A549 (cell line): Measurements from ENCODE around the gene PPP2R2D. TPM values are rescaled to one million over a fixed set of nuclear protein-coding genes. Genes with fewer than 3 reads are reported as not detected.
A peak's percentile ranks its signal among the peaks of the same experiment; 100 is the strongest.
"Not testable (repeated sequence)": the region's sequence is repeated elsewhere in the genome, so short reads cannot be mapped to it uniquely, and the experiment has no call there.

Source experiments
- ATAC-seq, 2 experiments: fragments of 200-7000 bp in 1 of 2; fragments of >200 bp in 1 of 2; cut with Nextera tagmentation in 1 of 2; cut with Tn5 transposase in 1 of 2; 3 replicates each; pipeline versions ENCODE4 v1.8.0 to v1.9.1; 2018 to 2020; ENCODE audit warnings: mild to moderate bottlenecking in 1 of 2, moderate library complexity in 1 of 2
- CTCF ChIA-PET: fragments of 300-600 bp; sonication (Branson Sonifier 250); formaldehyde crosslinking; extraction: SDS; loops from one replicate; lab custom pipeline; 2021; ENCODE audit warnings: antibody characterized with exemption, inconsistent platforms; lab: Yijun Ruan, JAX
- POLR2A ChIA-PET: fragments of 350-600 bp; formaldehyde crosslinking; extraction: SDS; loops from one replicate; lab custom pipeline; 2021; ENCODE audit warnings: antibody characterized with exemption, inconsistent platforms; lab: Yijun Ruan, JAX
- DNase-seq, 2 experiments: peaks; one replicate each; pipeline versions ENCODE4 v3.0.0 to v3.0.0-alpha.2; 2011 to 2016; ENCODE audit warnings: low read depth in 1 of 2, low spot score in 1 of 2
- FAIRE-seq: peaks from 2 replicates; lab custom pipeline; 2011; peaks lifted over from hg19 to GRCh38; lab: Jason Lieb, UNC
- H3K27ac ChIP-seq, 2 experiments: fragments of >200 bp; sonication (Bioruptor Twin); formaldehyde crosslinking; 3 replicates each; pipeline ENCODE4 v1.5.1; 2016 to 2017
- H3K4me1 ChIP-seq: fragments of >200 bp; sonication (Bioruptor Twin); formaldehyde crosslinking; 3 replicates; pipeline ENCODE4 v1.6.1; 2016
- H3K4me2 ChIP-seq: fragments of >200 bp; sonication (Bioruptor Twin); formaldehyde crosslinking; 3 replicates; pipeline ENCODE4 v1.6.1; 2016
- H3K4me3 ChIP-seq: fragments of >200 bp; sonication (Bioruptor Twin); formaldehyde crosslinking; 3 replicates; pipeline ENCODE4 v1.5.1; 2016
- H3K9me3 ChIP-seq: fragments of >200 bp; sonication (Bioruptor Twin); formaldehyde crosslinking; 3 replicates; pipeline ENCODE4 v1.6.1; 2016
- CBX2 ChIP-seq: fragments of 200-600 bp; sonication (generic); IDR thresholded peaks from 2 replicates; pipeline ENCODE4 v1.6.1; 2016; ENCODE audit warnings: low read depth, mild to moderate bottlenecking, borderline replicate concordance
- CBX8 ChIP-seq: fragments of 200-600 bp; sonication (generic); IDR thresholded peaks from 2 replicates; pipeline ENCODE4 v1.6.1; 2016
- FOSB ChIP-seq: fragments of 250-450 bp; sonication (Bioruptor Pico); IDR thresholded peaks from 2 replicates; pipeline ENCODE4 v1.5.0; 2020; ENCODE audit warnings: mild to moderate bottlenecking, moderate library complexity
- GATA3 ChIP-seq: IDR thresholded peaks from 2 replicates; pipeline ENCODE4 v1.6.1; 2012; ENCODE audit warnings: borderline replicate concordance
- HOXA7 ChIP-seq: fragments of 250-450 bp; sonication (Bioruptor Pico); IDR thresholded peaks from 2 replicates; pipeline ENCODE4 v1.5.0; 2020; ENCODE audit warnings: mild to moderate bottlenecking, moderate library complexity
- RARB ChIP-seq: fragments of 250-450 bp; sonication (Bioruptor Pico); IDR thresholded peaks from 2 replicates; pipeline ENCODE4 v1.8.0; 2021; ENCODE audit warnings: mild to moderate bottlenecking, moderate library complexity
- SMC3 ChIP-seq: fragments of >200 bp; sonication (Bioruptor Twin); formaldehyde crosslinking; IDR thresholded peaks from 3 replicates; pipeline ENCODE4 v1.6.1; 2018; ENCODE audit warnings: inconsistent platforms
- TFCP2L1 ChIP-seq: fragments of 250-450 bp; sonication (Bioruptor Pico); IDR thresholded peaks from 2 replicates; pipeline ENCODE4 v1.5.0; 2021; ENCODE audit warnings: mild to moderate bottlenecking
- ZNF302 ChIP-seq: fragments of 250-450 bp; sonication (Bioruptor Pico); IDR thresholded peaks from 2 replicates; pipeline ENCODE4 v1.9.0; 2021; ENCODE audit warnings: inconsistent platforms, mild to moderate bottlenecking, moderate library complexity
- ZSCAN20 ChIP-seq: fragments of 250-450 bp; sonication (Bioruptor Pico); IDR thresholded peaks from 2 replicates; pipeline ENCODE4 v1.8.0; 2022; ENCODE audit warnings: mild to moderate bottlenecking, moderate library complexity
- WGBS: methylation state at CpG from one replicate; pipeline ENCODE4 v1.1.6; 2017; ENCODE audit errors: missing lambda C conversion rate; 5-methylcytosine and 5-hydroxymethylcytosine counted together
- polyA plus RNA-seq, 4 experiments: library from polyadenylated mRNA; depleted of rRNA in 3 of 4; stranded (reverse); fragments of >200 nt; fragmentation: RNase III in 1 of 4; extraction: RNeasy Plus Mini Kit Qiagen cat#74134 plus additional on column Dnase treatment in 1 of 4; gene quantifications; 2 replicates in 3 of 4; 3 replicates in 1 of 4; pipeline ENCODE4 v1.2.3, GENCODE V29; 2011 to 2017
- TF ChIP-seq, protein P1 (sequence below): fragments of 150-350 bp; IDR thresholded peaks from 2 replicates; pipeline ENCODE4 v1.6.1; 2014; ENCODE audit warnings: low read depth, mild to moderate bottlenecking, low read length
- TF ChIP-seq, protein P2 (sequence below): fragments of 200-600 bp; sonication (generic); IDR thresholded peaks from 2 replicates; pipeline ENCODE4 v1.6.1; 2016; ENCODE audit warnings: antibody characterized with exemption, mild to moderate bottlenecking, moderate library complexity
- TF ChIP-seq, protein P3 (sequence below): fragments of 450-650 bp; IDR thresholded peaks from 2 replicates; pipeline ENCODE4 v1.6.1; 2014; ENCODE audit warnings: antibody characterized with exemption
- TF ChIP-seq, protein P4 (sequence below): fragments of >200 bp; sonication (Bioruptor Twin); formaldehyde crosslinking; IDR thresholded peaks from 2 replicates; pipeline ENCODE4 v1.6.1; 2016
- TF ChIP-seq, protein P5 (sequence below): fragments of 250-450 bp; sonication (Bioruptor Pico); IDR thresholded peaks from 2 replicates; pipeline ENCODE4 v1.5.0; 2021; ENCODE audit warnings: mild to moderate bottlenecking, moderate library complexity, borderline replicate concordance
- TF ChIP-seq, protein P6 (sequence below): IDR thresholded peaks from 2 replicates; pipeline ENCODE4 v1.6.1; 2012

PPP2R2D gene
- polyA plus RNA-seq, 2 of the 4 experiments (the other 2 are of a cell fraction) = 23.9 to 36.0 TPM

DNA sequence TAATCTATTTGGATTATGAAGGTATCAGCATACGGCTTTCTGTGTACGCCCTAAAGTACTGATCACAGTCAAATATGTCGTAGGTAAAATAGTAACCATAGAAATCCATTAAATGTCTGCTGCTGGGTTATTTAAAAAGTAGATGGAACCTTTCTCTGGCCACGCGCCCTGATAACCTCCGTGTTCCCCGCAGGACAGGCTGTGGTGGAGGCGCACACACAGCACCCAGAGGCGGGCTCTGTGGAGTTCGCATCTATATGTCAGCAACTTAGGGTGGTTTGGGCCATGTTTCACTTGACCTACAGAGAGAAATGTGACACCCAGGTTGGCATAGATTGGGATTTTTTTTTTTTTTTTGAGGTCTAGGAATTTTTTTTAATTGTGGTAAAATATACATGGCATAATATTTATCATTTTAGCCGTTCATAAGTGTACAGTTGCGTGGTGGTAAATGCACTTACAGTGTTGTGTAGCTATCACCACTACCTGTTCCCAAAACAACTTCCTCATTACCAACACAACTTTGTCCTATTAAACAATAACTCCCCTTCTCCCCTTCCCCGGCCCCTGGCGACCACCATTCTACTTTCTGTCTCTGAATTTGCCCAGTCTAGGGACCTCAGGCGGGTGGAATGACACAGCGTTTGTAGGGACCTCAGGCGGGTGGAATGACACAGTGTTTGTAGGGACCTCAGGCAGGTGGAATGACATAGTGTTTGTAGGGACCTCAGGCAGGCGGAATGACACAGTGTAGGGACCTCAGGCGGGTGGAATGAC is 15.4 kb downstream of the PPP2R2D start:
- Histone ChIP-seq H3K27ac (peak overlapping the region in 1 of 2 experiments; percentile 40; a peak in 1 of 6 replicates), H3K4me2 (no peak overlapping the region), H3K9me3 (no peaks in the 10 kb centered on the region), H3K4me3 (no peak overlapping the region), H3K4me1 (no peaks in the 10 kb centered on the region)
- no peak for TF ChIP-seq FOSB (CRISPR knock-in tag)
- no peak for TF ChIP-seq CBX8
- no peak for TF ChIP-seq ZNF302 (CRISPR knock-in tag)
- no peak for TF ChIP-seq TFCP2L1 (CRISPR knock-in tag)
- no peak for TF ChIP-seq HOXA7
- TF ChIP-seq, protein P1, sequence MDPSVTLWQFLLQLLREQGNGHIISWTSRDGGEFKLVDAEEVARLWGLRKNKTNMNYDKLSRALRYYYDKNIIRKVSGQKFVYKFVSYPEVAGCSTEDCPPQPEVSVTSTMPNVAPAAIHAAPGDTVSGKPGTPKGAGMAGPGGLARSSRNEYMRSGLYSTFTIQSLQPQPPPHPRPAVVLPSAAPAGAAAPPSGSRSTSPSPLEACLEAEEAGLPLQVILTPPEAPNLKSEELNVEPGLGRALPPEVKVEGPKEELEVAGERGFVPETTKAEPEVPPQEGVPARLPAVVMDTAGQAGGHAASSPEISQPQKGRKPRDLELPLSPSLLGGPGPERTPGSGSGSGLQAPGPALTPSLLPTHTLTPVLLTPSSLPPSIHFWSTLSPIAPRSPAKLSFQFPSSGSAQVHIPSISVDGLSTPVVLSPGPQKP = no peak
- TF ChIP-seq SMC3 = no peak
- TF ChIP-seq, protein P2, sequence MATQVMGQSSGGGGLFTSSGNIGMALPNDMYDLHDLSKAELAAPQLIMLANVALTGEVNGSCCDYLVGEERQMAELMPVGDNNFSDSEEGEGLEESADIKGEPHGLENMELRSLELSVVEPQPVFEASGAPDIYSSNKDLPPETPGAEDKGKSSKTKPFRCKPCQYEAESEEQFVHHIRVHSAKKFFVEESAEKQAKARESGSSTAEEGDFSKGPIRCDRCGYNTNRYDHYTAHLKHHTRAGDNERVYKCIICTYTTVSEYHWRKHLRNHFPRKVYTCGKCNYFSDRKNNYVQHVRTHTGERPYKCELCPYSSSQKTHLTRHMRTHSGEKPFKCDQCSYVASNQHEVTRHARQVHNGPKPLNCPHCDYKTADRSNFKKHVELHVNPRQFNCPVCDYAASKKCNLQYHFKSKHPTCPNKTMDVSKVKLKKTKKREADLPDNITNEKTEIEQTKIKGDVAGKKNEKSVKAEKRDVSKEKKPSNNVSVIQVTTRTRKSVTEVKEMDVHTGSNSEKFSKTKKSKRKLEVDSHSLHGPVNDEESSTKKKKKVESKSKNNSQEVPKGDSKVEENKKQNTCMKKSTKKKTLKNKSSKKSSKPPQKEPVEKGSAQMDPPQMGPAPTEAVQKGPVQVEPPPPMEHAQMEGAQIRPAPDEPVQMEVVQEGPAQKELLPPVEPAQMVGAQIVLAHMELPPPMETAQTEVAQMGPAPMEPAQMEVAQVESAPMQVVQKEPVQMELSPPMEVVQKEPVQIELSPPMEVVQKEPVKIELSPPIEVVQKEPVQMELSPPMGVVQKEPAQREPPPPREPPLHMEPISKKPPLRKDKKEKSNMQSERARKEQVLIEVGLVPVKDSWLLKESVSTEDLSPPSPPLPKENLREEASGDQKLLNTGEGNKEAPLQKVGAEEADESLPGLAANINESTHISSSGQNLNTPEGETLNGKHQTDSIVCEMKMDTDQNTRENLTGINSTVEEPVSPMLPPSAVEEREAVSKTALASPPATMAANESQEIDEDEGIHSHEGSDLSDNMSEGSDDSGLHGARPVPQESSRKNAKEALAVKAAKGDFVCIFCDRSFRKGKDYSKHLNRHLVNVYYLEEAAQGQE = no peak
- no peak for TF ChIP-seq CBX2
- TF ChIP-seq, protein P3, sequence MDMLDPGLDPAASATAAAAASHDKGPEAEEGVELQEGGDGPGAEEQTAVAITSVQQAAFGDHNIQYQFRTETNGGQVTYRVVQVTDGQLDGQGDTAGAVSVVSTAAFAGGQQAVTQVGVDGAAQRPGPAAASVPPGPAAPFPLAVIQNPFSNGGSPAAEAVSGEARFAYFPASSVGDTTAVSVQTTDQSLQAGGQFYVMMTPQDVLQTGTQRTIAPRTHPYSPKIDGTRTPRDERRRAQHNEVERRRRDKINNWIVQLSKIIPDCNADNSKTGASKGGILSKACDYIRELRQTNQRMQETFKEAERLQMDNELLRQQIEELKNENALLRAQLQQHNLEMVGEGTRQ = no peak
- TF ChIP-seq, protein P4, sequence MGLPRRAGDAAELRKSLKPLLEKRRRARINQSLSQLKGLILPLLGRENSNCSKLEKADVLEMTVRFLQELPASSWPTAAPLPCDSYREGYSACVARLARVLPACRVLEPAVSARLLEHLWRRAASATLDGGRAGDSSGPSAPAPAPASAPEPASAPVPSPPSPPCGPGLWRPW = no peak
- TF ChIP-seq, protein P5, sequence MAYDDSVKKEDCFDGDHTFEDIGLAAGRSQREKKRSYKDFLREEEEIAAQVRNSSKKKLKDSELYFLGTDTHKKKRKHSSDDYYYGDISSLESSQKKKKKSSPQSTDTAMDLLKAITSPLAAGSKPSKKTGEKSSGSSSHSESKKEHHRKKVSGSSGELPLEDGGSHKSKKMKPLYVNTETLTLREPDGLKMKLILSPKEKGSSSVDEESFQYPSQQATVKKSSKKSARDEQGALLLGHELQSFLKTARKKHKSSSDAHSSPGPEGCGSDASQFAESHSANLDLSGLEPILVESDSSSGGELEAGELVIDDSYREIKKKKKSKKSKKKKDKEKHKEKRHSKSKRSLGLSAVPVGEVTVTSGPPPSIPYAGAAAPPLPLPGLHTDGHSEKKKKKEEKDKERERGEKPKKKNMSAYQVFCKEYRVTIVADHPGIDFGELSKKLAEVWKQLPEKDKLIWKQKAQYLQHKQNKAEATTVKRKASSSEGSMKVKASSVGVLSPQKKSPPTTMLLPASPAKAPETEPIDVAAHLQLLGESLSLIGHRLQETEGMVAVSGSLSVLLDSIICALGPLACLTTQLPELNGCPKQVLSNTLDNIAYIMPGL = no peak
- TF ChIP-seq GATA3 = no peak
- TF ChIP-seq ZSCAN20 (CRISPR knock-in tag) = no peak
- TF ChIP-seq, protein P6, sequence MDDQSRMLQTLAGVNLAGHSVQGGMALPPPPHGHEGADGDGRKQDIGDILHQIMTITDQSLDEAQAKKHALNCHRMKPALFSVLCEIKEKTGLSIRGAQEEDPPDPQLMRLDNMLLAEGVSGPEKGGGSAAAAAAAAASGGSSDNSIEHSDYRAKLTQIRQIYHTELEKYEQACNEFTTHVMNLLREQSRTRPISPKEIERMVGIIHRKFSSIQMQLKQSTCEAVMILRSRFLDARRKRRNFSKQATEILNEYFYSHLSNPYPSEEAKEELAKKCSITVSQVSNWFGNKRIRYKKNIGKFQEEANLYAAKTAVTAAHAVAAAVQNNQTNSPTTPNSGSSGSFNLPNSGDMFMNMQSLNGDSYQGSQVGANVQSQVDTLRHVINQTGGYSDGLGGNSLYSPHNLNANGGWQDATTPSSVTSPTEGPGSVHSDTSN = no peak
- TF ChIP-seq RARB (CRISPR knock-in tag) = no peak
- no peak for FAIRE-seq
- ChIA-PET CTCF (interaction anchor here (0.7 kb wide), 1 partner anchor 40 kb away, joined by 3 read pairs; no protein-coding TSS in a partner anchor), POLR2A (no interaction called here)
- 96% methylated on average over 19 of the region's 19 CpGs for WGBS
- DNase-seq = no peak
- no peak for ATAC-seq

DNA sequence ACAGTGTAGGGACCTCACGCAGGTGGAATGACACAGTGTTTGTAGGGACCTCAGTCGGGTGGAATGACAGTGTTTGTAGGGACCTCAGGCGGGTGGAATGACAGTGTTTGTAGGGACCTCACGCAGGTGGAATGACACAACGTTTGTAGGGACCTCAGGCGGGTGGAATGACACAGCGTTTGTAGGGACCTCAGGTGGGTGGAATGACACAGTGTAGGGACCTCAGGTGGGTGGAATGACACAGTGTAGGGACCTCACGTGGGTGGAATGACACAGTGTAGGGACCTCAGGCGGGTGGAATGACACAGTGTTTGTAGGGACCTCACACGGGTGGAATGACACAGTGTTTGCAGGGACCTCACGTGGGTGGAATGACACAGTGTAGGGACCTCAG is 16.0 kb downstream of the PPP2R2D start:
- H3K27ac ChIP-seq = peak overlapping the region in 1 of 2 experiments; percentile 40; a peak in 1 of 6 replicates
- H3K4me3 ChIP-seq, H3K4me1 ChIP-seq, FAIRE-seq, POLR2A ChIA-PET, H3K9me3 ChIP-seq, DNase-seq, ATAC-seq, H3K4me2 ChIP-seq: not testable (repeated sequence)
- CTCF ChIA-PET = interaction anchor here (0.7 kb wide), 1 partner anchor 41 kb away, joined by 3 read pairs; no protein-coding TSS in a partner anchor
- WGBS = 84% methylated on average over 11 of the region's 11 CpGs

DNA sequence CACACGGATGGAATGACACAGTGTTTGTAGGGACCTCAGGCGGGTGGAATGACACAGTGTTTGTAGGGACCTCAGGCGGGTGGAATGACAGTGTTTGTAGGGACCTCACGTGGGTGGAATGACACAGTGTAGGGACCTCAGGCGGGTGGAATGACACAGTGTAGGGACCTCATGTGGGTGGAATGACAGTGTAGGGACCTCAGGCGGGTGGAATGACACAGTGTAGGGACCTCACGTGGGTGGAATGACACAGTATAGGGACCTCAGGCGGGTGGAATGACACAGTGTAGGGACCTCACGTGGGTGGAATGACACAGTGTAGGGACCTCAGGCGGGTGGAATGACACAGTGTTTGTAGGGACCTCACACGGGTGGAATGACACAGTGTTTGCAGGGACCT is 16.7 kb downstream of the PPP2R2D start:
- FAIRE-seq, H3K4me3 ChIP-seq, ATAC-seq, DNase-seq, H3K4me2 ChIP-seq, POLR2A ChIA-PET, CTCF ChIA-PET, H3K4me1 ChIP-seq, H3K27ac ChIP-seq, H3K9me3 ChIP-seq: not testable (repeated sequence)
- WGBS = 91% methylated on average over 10 of the region's 11 CpGs

DNA sequence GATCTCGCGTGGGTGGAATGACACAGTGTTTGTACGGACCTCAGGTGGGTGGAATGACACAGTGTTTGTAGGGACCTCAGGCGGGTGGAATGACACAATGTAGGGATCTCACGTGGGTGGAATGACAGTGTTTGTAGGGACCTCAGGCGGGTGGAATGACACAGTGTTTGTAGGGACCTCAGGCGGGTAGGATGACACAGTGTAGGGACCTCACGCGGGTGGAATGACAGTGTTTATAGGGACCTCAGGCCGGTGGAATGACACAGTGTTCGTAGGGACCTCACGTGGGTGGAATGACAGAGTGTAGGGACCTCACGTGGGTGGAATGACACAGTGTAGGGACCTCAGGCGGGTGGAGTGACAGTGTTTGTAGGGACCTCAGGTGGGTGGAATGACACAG is 18.7 kb downstream of the PPP2R2D start:
- ATAC-seq, POLR2A ChIA-PET, H3K27ac ChIP-seq, DNase-seq, H3K4me1 ChIP-seq, FAIRE-seq, H3K4me2 ChIP-seq, H3K4me3 ChIP-seq, CTCF ChIA-PET, H3K9me3 ChIP-seq: not testable (repeated sequence)
- 90% methylated on average over 14 of the region's 14 CpGs for WGBS
